ENCODE results near the gene AKAP7. TPM values are rescaled to one million over a fixed set of nuclear protein-coding genes. Genes with fewer than 3 reads are reported as not detected.

AKAP7 gene
- total RNA-seq, 5 donors from 2014 or later (not counting 1 experiment from before 2014, with no cell fraction given), result 9.4 to 14.0 (median 11.5) TPM

DNA sequence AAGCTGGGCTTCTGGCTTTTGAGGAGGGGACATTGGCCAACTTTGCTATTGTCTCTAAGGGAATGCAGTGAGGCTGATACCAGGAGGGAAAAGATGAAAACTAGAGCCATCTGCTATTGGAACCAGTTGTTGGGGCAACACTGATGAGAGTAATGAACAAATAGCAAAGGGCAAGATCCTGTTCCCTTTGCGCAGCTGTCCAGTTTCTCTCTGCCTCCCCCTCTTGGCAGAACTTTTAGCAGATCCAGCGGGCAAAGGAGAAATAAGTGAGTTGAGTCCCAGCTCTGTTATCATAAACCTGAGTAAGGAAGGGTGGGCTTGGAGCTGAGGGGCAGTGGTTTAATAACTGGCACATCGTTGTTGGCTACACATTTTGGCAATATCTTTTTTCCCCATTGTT lies 126.8 kb downstream of the AKAP7 start:
- H3K4me1 ChIP-seq (ENCODE audit: control insufficient read depth in 1 of 2, extremely low read depth in 1 of 2, insufficient read depth in 2 of 2, low read length in 2 of 2), result peaks cover 0 to 2% of the 10 kb centered on the region in 2 experiments
- peaks cover 31 to 36% (median 32%) of the 10 kb centered on the region in 3 donors for H3K4me1 Mint-ChIP-seq
- WGBS (ENCODE audit: insufficient coverage), result 86% methylated on average over 1 of the region's 3 CpGs
- H3K27me3 Mint-ChIP-seq, result no peaks in the 10 kb centered on the region
- H3K27me3 ChIP-seq (replicated peaks in 1 of 2; ENCODE audit: control insufficient read depth in 2 of 2, extremely low read depth in 1 of 2, insufficient read depth in 2 of 2, low read length in 1 of 2), result no peaks in the 10 kb centered on the region
- no peak overlapping the region for H3K4me3 ChIP-seq (ENCODE audit: control insufficient read depth in 1 of 2, extremely low read depth in 1 of 2, low read length in 1 of 2)
- peaks cover 0 to 12% (median 5%) of the 10 kb centered on the region in 3 donors for H3K9me3 Mint-ChIP-seq
- H3K9me3 ChIP-seq, result no peaks in the 10 kb centered on the region
- H3K36me3 Mint-ChIP-seq, result peaks cover 61% of the 10 kb centered on the region
- ATAC-seq (replicated peaks in 1 of 4) (no peak), DNase-seq (no peak)
- H3K27ac Mint-ChIP-seq, result no peak overlapping the region
- H3K27ac ChIP-seq (ENCODE audit: low read length), result no peak overlapping the region
- ChIA-PET POLR2A (no interaction called here), CTCF (interaction anchor here in 1 of 2 donors (0.7 kb wide), 1 partner anchor 18 kb away, joined by 3 read pairs; no protein-coding TSS in a partner anchor)
- H3K4me3 Mint-ChIP-seq, result no peak overlapping the region
- peaks cover 0 to 2% of the 10 kb centered on the region in 2 donors for H3K36me3 ChIP-seq (ENCODE audit: control insufficient read depth in 2 of 2, extremely low read depth in 1 of 2, insufficient read depth in 1 of 2, low read length in 1 of 2)

DNA sequence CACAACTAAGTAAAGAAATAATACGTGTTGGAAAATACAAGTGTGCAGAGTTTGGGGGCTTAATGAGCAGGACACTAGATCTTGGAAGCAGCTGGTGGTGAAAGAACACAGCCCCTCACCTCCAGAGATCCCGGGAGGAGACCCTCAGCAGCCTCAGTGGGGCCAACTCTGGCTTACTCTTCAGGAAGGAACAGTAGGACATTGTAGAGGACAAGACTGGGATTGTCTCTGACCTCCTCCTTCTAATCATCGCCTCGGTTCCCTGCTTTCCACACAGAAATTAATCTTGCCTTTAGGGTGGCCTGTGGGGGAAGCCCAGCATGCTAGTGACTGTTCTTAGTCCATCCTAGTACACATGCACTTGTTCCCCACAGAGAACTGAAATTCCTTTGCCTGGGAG lies 130.7 kb downstream of the AKAP7 start:
- Mint-ChIP-seq H3K36me3 (peaks cover 60% of the 10 kb centered on the region), H3K27me3 (no peaks in the 10 kb centered on the region), H3K4me1 (peaks cover 17 to 29% (median 24%) of the 10 kb centered on the region in 3 donors), H3K27ac (peak overlapping the region; percentile 65 to 74), H3K4me3 (no peak overlapping the region), H3K9me3 (peaks cover 0 to 16% (median 12%) of the 10 kb centered on the region in 3 donors)
- no peak overlapping the region for H3K4me3 ChIP-seq (ENCODE audit: control insufficient read depth in 1 of 2, extremely low read depth in 1 of 2, low read length in 1 of 2)
- ChIA-PET CTCF (interaction anchor here (0.6 to 1.2 kb wide), 3 partner anchors 66 to 1136 kb away, joined by 3 to 10 read pairs (median 8); no protein-coding TSS in a partner anchor), POLR2A (no interaction called here)
- H3K27ac ChIP-seq (ENCODE audit: low read length), result no peak overlapping the region
- no peaks in the 10 kb centered on the region for H3K27me3 ChIP-seq (replicated peaks in 1 of 2; ENCODE audit: control insufficient read depth in 2 of 2, extremely low read depth in 1 of 2, insufficient read depth in 2 of 2, low read length in 1 of 2)
- ATAC-seq (replicated peaks in 1 of 4), result no peak
- H3K36me3 ChIP-seq (ENCODE audit: control insufficient read depth in 2 of 2, extremely low read depth in 1 of 2, insufficient read depth in 1 of 2, low read length in 1 of 2), result peaks cover 0 to 6% of the 10 kb centered on the region in 2 donors
- H3K4me1 ChIP-seq (ENCODE audit: control insufficient read depth in 1 of 2, extremely low read depth in 1 of 2, insufficient read depth in 2 of 2, low read length in 2 of 2), result no peaks in the 10 kb centered on the region
- WGBS (ENCODE audit: insufficient coverage), result no CpG with 5 or more reads among the region's 4 CpGs
- H3K9me3 ChIP-seq, result no peaks in the 10 kb centered on the region
- no peak for DNase-seq

DNA sequence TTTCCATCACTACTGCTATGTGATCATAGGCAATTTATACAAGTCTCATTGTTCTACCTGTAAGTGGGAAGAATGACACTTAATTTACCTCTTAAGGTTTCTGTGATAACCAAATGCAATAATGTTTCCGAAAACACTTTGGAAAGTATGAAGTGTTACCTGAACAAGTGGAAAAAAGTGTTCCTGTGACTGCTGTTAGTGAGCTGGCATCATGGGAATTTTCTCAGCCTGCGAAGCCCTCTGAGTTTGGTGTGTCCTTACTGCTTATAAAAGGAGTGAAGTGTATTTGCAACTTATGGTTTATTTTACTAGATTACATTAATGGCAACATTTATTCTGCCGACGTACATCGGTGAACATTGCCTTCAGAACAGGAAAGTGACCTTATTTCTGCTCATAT lies 133.0 kb downstream of the AKAP7 start:
- ChIA-PET CTCF (no interaction called here), POLR2A (no interaction called here)
- H3K4me1 ChIP-seq (ENCODE audit: control insufficient read depth in 1 of 2, extremely low read depth in 1 of 2, insufficient read depth in 2 of 2, low read length in 2 of 2), result no peaks in the 10 kb centered on the region
- H3K9me3 Mint-ChIP-seq, result peaks cover 0 to 18% (median 12%) of the 10 kb centered on the region in 3 donors
- H3K4me3 Mint-ChIP-seq, result no peak overlapping the region
- no peak for DNase-seq
- WGBS (ENCODE audit: insufficient coverage), result no CpG with 5 or more reads among the region's 5 CpGs
- peaks cover 13 to 28% (median 26%) of the 10 kb centered on the region in 3 donors for H3K4me1 Mint-ChIP-seq
- H3K27ac ChIP-seq (ENCODE audit: low read length), result no peak overlapping the region
- H3K36me3 Mint-ChIP-seq, result peaks cover 60% of the 10 kb centered on the region
- no peaks in the 10 kb centered on the region for H3K9me3 ChIP-seq
- no peak overlapping the region for H3K4me3 ChIP-seq (ENCODE audit: control insufficient read depth in 1 of 2, extremely low read depth in 1 of 2, low read length in 1 of 2)
- peaks cover 0 to 4% of the 10 kb centered on the region in 2 donors for H3K36me3 ChIP-seq (ENCODE audit: control insufficient read depth in 2 of 2, extremely low read depth in 1 of 2, insufficient read depth in 1 of 2, low read length in 1 of 2)
- peak overlapping the region in 1 of 2 donors; percentile 64 for H3K27ac Mint-ChIP-seq
- H3K27me3 ChIP-seq (replicated peaks in 1 of 2; ENCODE audit: control insufficient read depth in 2 of 2, extremely low read depth in 1 of 2, insufficient read depth in 2 of 2, low read length in 1 of 2), result no peaks in the 10 kb centered on the region
- no peaks in the 10 kb centered on the region for H3K27me3 Mint-ChIP-seq
- no peak for ATAC-seq (replicated peaks in 1 of 4)

GRCh38 chr6:131269565-131270391 lies 134.5 kb downstream of the AKAP7 start:
- DNase-seq (no peak), ATAC-seq (replicated peaks in 1 of 4) (no peak)
- Histone ChIP-seq H3K27ac (ENCODE audit: low read length) (no peak overlapping the region), H3K9me3 (no peaks in the 10 kb centered on the region), H3K4me3 (ENCODE audit: control insufficient read depth in 1 of 2, extremely low read depth in 1 of 2, low read length in 1 of 2) (no peak overlapping the region), H3K4me1 (ENCODE audit: control insufficient read depth in 1 of 2, extremely low read depth in 1 of 2, insufficient read depth in 2 of 2, low read length in 2 of 2) (no peaks in the 10 kb centered on the region), H3K27me3 (replicated peaks in 1 of 2; ENCODE audit: control insufficient read depth in 2 of 2, extremely low read depth in 1 of 2, insufficient read depth in 2 of 2, low read length in 1 of 2) (no peaks in the 10 kb centered on the region), H3K36me3 (ENCODE audit: control insufficient read depth in 2 of 2, extremely low read depth in 1 of 2, insufficient read depth in 1 of 2, low read length in 1 of 2) (peaks cover 0 to 4% of the 10 kb centered on the region in 2 donors)
- POLR2A ChIA-PET, result no interaction called here
- CTCF ChIA-PET, result no interaction called here
- Mint-ChIP-seq H3K27ac (peak overlapping the region in 1 of 2 donors; percentile 71), H3K4me1 (peaks cover 8 to 23% (median 20%) of the 10 kb centered on the region in 3 donors), H3K36me3 (peaks cover 59% of the 10 kb centered on the region), H3K27me3 (no peaks in the 10 kb centered on the region), H3K4me3 (no peak overlapping the region), H3K9me3 (peaks cover 3 to 18% (median 9%) of the 10 kb centered on the region in 3 donors)
- no CpG with 5 or more reads among the region's 3 CpGs for WGBS (ENCODE audit: insufficient coverage)

- H3K27ac Mint-ChIP-seq, result no peak overlapping the region
- Histone ChIP-seq H3K4me1 (ENCODE audit: control insufficient read depth in 1 of 2, extremely low read depth in 1 of 2, insufficient read depth in 2 of 2, low read length in 2 of 2) (no peaks in the 10 kb centered on the region), H3K9me3 (no peaks in the 10 kb centered on the region), H3K27me3 (replicated peaks in 1 of 2; ENCODE audit: control insufficient read depth in 2 of 2, extremely low read depth in 1 of 2, insufficient read depth in 2 of 2, low read length in 1 of 2) (no peaks in the 10 kb centered on the region), H3K27ac (ENCODE audit: low read length) (no peak overlapping the region), H3K4me3 (ENCODE audit: control insufficient read depth in 1 of 2, extremely low read depth in 1 of 2, low read length in 1 of 2) (no peak overlapping the region), H3K36me3 (ENCODE audit: control insufficient read depth in 2 of 2, extremely low read depth in 1 of 2, insufficient read depth in 1 of 2, low read length in 1 of 2) (peaks cover 0 to 4% of the 10 kb centered on the region in 2 donors)
- DNase-seq (no peak), ATAC-seq (replicated peaks in 1 of 4) (no peak)
- WGBS (ENCODE audit: insufficient coverage), result 100% methylated on average over 1 of the region's 3 CpGs
- H3K4me1 Mint-ChIP-seq, result peaks cover 7 to 23% (median 23%) of the 10 kb centered on the region in 3 donors
- CTCF ChIA-PET, result no interaction called here
- H3K4me3 Mint-ChIP-seq, result no peak overlapping the region
- peaks cover 4 to 18% (median 9%) of the 10 kb centered on the region in 3 donors for H3K9me3 Mint-ChIP-seq
- POLR2A ChIA-PET, result no interaction called here
- H3K36me3 Mint-ChIP-seq, result peaks cover 64% of the 10 kb centered on the region
- H3K27me3 Mint-ChIP-seq, result no peaks in the 10 kb centered on the region
Observed at GRCh38 chr6:131270534-131270933, 135.3 kb downstream of the AKAP7 start.

DNA sequence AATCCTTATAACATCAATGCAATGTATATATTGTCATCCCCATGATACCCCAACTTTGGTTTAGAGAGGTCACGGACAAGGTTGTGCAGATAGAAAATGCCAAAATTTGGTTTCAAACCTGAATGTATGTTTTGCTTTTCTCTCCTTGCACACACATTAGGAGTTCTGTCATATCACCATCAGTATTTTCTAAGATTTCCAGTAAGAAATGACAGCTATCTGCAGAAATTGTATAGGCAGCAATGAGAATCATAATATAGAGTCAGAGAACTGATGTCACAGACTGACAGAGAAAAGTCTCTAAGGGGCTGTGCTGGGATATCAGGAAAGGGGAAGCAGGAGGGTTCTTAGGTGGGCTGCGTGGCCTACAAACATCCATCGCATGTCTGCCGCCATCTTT lies 140.0 kb downstream of the AKAP7 start:
- Mint-ChIP-seq H3K9me3 (peaks cover 12 to 23% (median 12%) of the 10 kb centered on the region in 3 donors), H3K27ac (peak overlapping the region in 1 of 2 donors; percentile 21), H3K4me1 (peaks cover 22 to 38% (median 36%) of the 10 kb centered on the region in 3 donors), H3K36me3 (peaks cover 63% of the 10 kb centered on the region), H3K27me3 (no peaks in the 10 kb centered on the region), H3K4me3 (no peak overlapping the region)
- ChIA-PET POLR2A (no interaction called here), CTCF (no interaction called here)
- Histone ChIP-seq H3K27me3 (replicated peaks in 1 of 2; ENCODE audit: control insufficient read depth in 2 of 2, extremely low read depth in 1 of 2, insufficient read depth in 2 of 2, low read length in 1 of 2) (no peaks in the 10 kb centered on the region), H3K27ac (ENCODE audit: low read length) (no peak overlapping the region), H3K4me1 (ENCODE audit: control insufficient read depth in 1 of 2, extremely low read depth in 1 of 2, insufficient read depth in 2 of 2, low read length in 2 of 2) (peaks cover 2 to 3% of the 10 kb centered on the region in 2 experiments), H3K4me3 (ENCODE audit: control insufficient read depth in 1 of 2, extremely low read depth in 1 of 2, low read length in 1 of 2) (no peak overlapping the region), H3K9me3 (no peaks in the 10 kb centered on the region), H3K36me3 (ENCODE audit: control insufficient read depth in 2 of 2, extremely low read depth in 1 of 2, insufficient read depth in 1 of 2, low read length in 1 of 2) (no peaks in the 10 kb centered on the region)
- ATAC-seq (replicated peaks in 1 of 4), result no peak
- DNase-seq, result no peak
- WGBS (ENCODE audit: insufficient coverage), result 97% methylated on average over 4 of the region's 4 CpGs

Measured in T-cell (primary cell).